Esophagus muscularis mucosa (tissue), 4 donors: ENCODE measurements around the gene KRTAP4-2. TPM values are rescaled to one million over a fixed set of nuclear protein-coding genes. Genes with fewer than 3 reads are reported as not detected.
"Not testable (repeated sequence)": the region's sequence is repeated elsewhere in the genome, so short reads cannot be mapped to it uniquely, and the experiment has no call there.

ENCODE experiments used
- DNase-seq: peaks from one replicate; pipeline ENCODE4 v3.0.0-alpha.2; 2017; ENCODE audit errors: extremely low spot score
- H3K27ac ChIP-seq, 4 donors: fragments of 200-600 bp; sonication (generic); replicated peaks in 1 of 4; 1 replicate in 3 of 4; 2 replicates in 1 of 4; pipeline ENCODE4 v1.5.1; 2016 to 2019; ENCODE audit warnings: mild to moderate bottlenecking in 1 of 4
- H3K27me3 ChIP-seq, 4 donors: fragments of 200-600 bp; sonication (generic); one replicate each; pipeline versions ENCODE4 v1.5.1 to v1.6.0; 2016 to 2019
- H3K36me3 ChIP-seq, 4 donors: fragments of 200-600 bp; sonication (generic); one replicate each; pipeline ENCODE4 v1.5.1; 2016 to 2019
- H3K4me1 ChIP-seq, 4 donors: fragments of 200-600 bp; sonication (generic); one replicate each; pipeline ENCODE4 v1.5.1; 2016 to 2019
- H3K4me3 ChIP-seq, 4 donors: fragments of 200-600 bp; sonication (generic); 1 replicate in 2 of 4; 2 replicates in 2 of 4; pipeline ENCODE4 v1.5.1; 2016 to 2019; ENCODE audit warnings: mild to moderate bottlenecking in 4 of 4, moderate library complexity in 1 of 4
- H3K9me3 ChIP-seq, 4 donors: fragments of 200-600 bp; sonication (generic); 1 replicate in 3 of 4; 2 replicates in 1 of 4; pipeline ENCODE4 v1.5.1; 2016 to 2019
- CTCF ChIP-seq, 3 experiments: fragments of 200-600 bp in 2 of 3; fragments of 450-650 bp in 1 of 3; sonication (generic) in 2 of 3; IDR thresholded peaks; one replicate each; pipeline ENCODE4 v1.5.1; 2017 to 2019; ENCODE audit warnings: antibody characterized with exemption in 3 of 3, mild to moderate bottlenecking in 2 of 3, moderate library complexity in 1 of 3
- EP300 ChIP-seq: sonication (generic); formaldehyde crosslinking; IDR thresholded peaks from one replicate; pipeline ENCODE4 v1.6.1; 2017; ENCODE audit warnings: antibody characterized with exemption
- POLR2A ChIP-seq: fragments of 450-650 bp; IDR thresholded peaks from one replicate; pipeline ENCODE4 v1.6.1; 2017; ENCODE audit warnings: antibody characterized with exemption, moderate library complexity, mild to moderate bottlenecking, low read depth
- POLR2AphosphoS5 ChIP-seq, 2 donors: sonication (generic); formaldehyde crosslinking; IDR thresholded peaks; one replicate each; pipeline ENCODE4 v1.6.1; 2017; ENCODE audit warnings: antibody characterized with exemption in 2 of 2
- WGBS: methylation state at CpG from one replicate; pipeline ENCODE4 v1.1.5; 2018; 5-methylcytosine and 5-hydroxymethylcytosine counted together
- intact Hi-C: fragments of 100-400 bp; cut with DNase I; formaldehyde crosslinking; loops from one replicate; pipeline ENCODE4 v1.15.1; 2023
- total RNA-seq, 4 donors: library from RNA; depleted of rRNA; stranded (reverse); fragments of >200 nt; gene quantifications; one replicate each; pipeline versions ENCODE4 v1.1.0 to v1.2.1, GENCODE V29; 2016

KRTAP4-2 gene
- total RNA-seq, 4 donors from 2014 or later, result not detected

GRCh38 chr17:41168121-41168520, 9.9 kb downstream of the KRTAP4-2 start, which contains the start of gene KRTAP4-3:
KRTAP4-3 (minus strand) TSS chr17:41168221; CDS start chr17:41168172, 49 bp downstream.
- 100% methylated on average over 1 of the region's 1 CpG for WGBS
- no peak within 1 kb of the TSS for H3K27ac ChIP-seq
- no peaks in the 10 kb centered on the region for H3K9me3 ChIP-seq
- H3K4me1 ChIP-seq, result no peaks in the 10 kb centered on the region
- intact Hi-C loops, result no loop called here
- no peaks in the 10 kb centered on the region for H3K36me3 ChIP-seq
- DNase-seq, result no peak
- no peak for TF ChIP-seq CTCF (IDR thresholded peaks at IDR 0.05)
- TF ChIP-seq EP300, result no peak
- TF ChIP-seq POLR2A, result no peak
- TF ChIP-seq POLR2AphosphoS5 (IDR thresholded peaks at IDR 0.05), result no peak
- no peak within 1 kb of the TSS for H3K4me3 ChIP-seq
- H3K27me3 ChIP-seq, result peaks cover 0 to 6% (median 0%) of the 10 kb centered on the region in 4 donors

- Histone ChIP-seq H3K4me3 (no peak overlapping the region), H3K27ac (no peak overlapping the region), H3K27me3 (peaks cover 0 to 9% (median 0%) of the 10 kb centered on the region in 4 donors), H3K36me3 (no peaks in the 10 kb centered on the region), H3K4me1 (no peaks in the 10 kb centered on the region), H3K9me3 (no peaks in the 10 kb centered on the region)
- 85% methylated on average over 6 of the region's 7 CpGs for WGBS
- TF ChIP-seq EP300 (no peak), CTCF (IDR thresholded peaks at IDR 0.05) (no peak), POLR2A (no peak), POLR2AphosphoS5 (IDR thresholded peaks at IDR 0.05) (no peak)
- intact Hi-C loops, result no loop called here
- DNase-seq, result no peak
Measured at GRCh38 chr17:41167561-41167960, 10.5 kb downstream of the KRTAP4-2 start.

- no peaks in the 10 kb centered on the region for H3K36me3 ChIP-seq
Measured at GRCh38 chr17:41163828-41164227, 14.2 kb downstream of the KRTAP4-2 start.

GRCh38 chr17:41160648-41161047, 17.4 kb downstream of the KRTAP4-2 start, which contains the start of gene KRTAP4-4:
KRTAP4-4 (minus strand) TSS chr17:41160748; CDS start chr17:41160691, 57 bp downstream.
- no peaks in the 10 kb centered on the region for H3K9me3 ChIP-seq
- H3K36me3 ChIP-seq, result no peaks in the 10 kb centered on the region
- H3K4me3 ChIP-seq, result no peak within 1 kb of the TSS
- H3K27me3 ChIP-seq, result peaks cover 0 to 41% (median 2%) of the 10 kb centered on the region in 4 donors
- intact Hi-C loops, result no loop called here
- no peaks in the 10 kb centered on the region for H3K4me1 ChIP-seq
- 100% methylated on average over 1 of the region's 1 CpG for WGBS
- no peak for TF ChIP-seq POLR2AphosphoS5 (IDR thresholded peaks at IDR 0.05)
- no peak for TF ChIP-seq EP300
- no peak for TF ChIP-seq POLR2A
- no peak for TF ChIP-seq CTCF (IDR thresholded peaks at IDR 0.05)
- DNase-seq, result no peak
- no peak within 1 kb of the TSS for H3K27ac ChIP-seq

More at GRCh38 chr17:41163828-41164227, 14.2 kb downstream of the KRTAP4-2 start:
- H3K9me3 ChIP-seq, result no peaks in the 10 kb centered on the region
- 68% methylated on average over 7 of the region's 7 CpGs for WGBS
- peaks cover 0 to 26% (median 2%) of the 10 kb centered on the region in 4 donors for H3K27me3 ChIP-seq
- no peaks in the 10 kb centered on the region for H3K4me1 ChIP-seq
- intact Hi-C loops, result no loop called here
- no peak for DNase-seq
- H3K4me3 ChIP-seq, result no peak overlapping the region
- TF ChIP-seq EP300 (no peak), POLR2A (no peak), CTCF (IDR thresholded peaks at IDR 0.05) (no peak), POLR2AphosphoS5 (IDR thresholded peaks at IDR 0.05) (no peak)
- H3K27ac ChIP-seq, result no peak overlapping the region

- WGBS, result 85% methylated on average over 3 of the region's 3 CpGs
- DNase-seq, intact Hi-C loops, H3K4me3 ChIP-seq, H3K4me1 ChIP-seq, H3K36me3 ChIP-seq, H3K27ac ChIP-seq, H3K9me3 ChIP-seq: not testable (repeated sequence)
- H3K27me3 ChIP-seq, result peaks cover 0 to 42% (median 2%) of the 10 kb centered on the region in 4 donors
Measured at GRCh38 chr17:41160190-41160589, 17.8 kb downstream of the KRTAP4-2 start.
